ENCODE data around the gene GADD45A.

GRCh38 chr1:67653304-67653703, 31.7 kb upstream of the GADD45A start:
- no peak for TF ChIP-seq POLR2A (IDR thresholded peaks at IDR 0.05)
- no peak for TF ChIP-seq CTCF (IDR thresholded peaks at IDR 0.05)
